A549 (cell line): Measurements from ENCODE around the gene DENND6B.

Experiments
- CHD2 ChIP-seq: fragments of 150-350 bp; IDR thresholded peaks from 2 replicates; pipeline ENCODE4 v1.6.1; 2014; ENCODE audit warnings: low read length; ENCODE audit not compliant: partially characterized antibody
- CTCF ChIP-seq: fragments of >200 bp; sonication (Bioruptor Twin); formaldehyde crosslinking; IDR thresholded peaks from 3 replicates; pipeline ENCODE4 v1.5.1; 2016
- HDAC2 ChIP-seq: fragments of 200-600 bp; sonication (generic); IDR thresholded peaks from 2 replicates; pipeline ENCODE4 v1.6.1; 2016
- MAFK ChIP-seq: fragments of 450-650 bp; IDR thresholded peaks from 2 replicates; pipeline ENCODE4 v1.6.1; 2014; ENCODE audit not compliant: partially characterized antibody
- NFE2L2 ChIP-seq: fragments of 150-350 bp; conservative IDR thresholded peaks from 2 replicates; pipeline ENCODE4 v1.6.1; 2014; ENCODE audit warnings: low read length
- POLR2A ChIP-seq: IDR thresholded peaks from 2 replicates; pipeline ENCODE4 v1.6.1; 2012; ENCODE audit warnings: mild to moderate bottlenecking, low read length
- REST ChIP-seq: fragments of 200-600 bp; sonication (generic); IDR thresholded peaks from 2 replicates; pipeline ENCODE4 v1.6.1; 2016; ENCODE audit warnings: antibody characterized with exemption, mild to moderate bottlenecking, moderate library complexity
- SREBF2 ChIP-seq: fragments of 450-650 bp; IDR thresholded peaks from 2 replicates; pipeline ENCODE4 v1.6.1; 2014; ENCODE audit warnings: mild to moderate bottlenecking, moderate library complexity

- TF ChIP-seq HDAC2 (no peak), CHD2 (no peak), CTCF (no peak), SREBF2 (no peak), NFE2L2 (no peak), POLR2A (no peak), MAFK (no peak), REST (no peak)
Observed at GRCh38 chr22:50314455-50315288, 12.1 kb downstream of the DENND6B start.
